SK-N-SH (cell line): ENCODE results near the gene KCNJ2.

ENCODE experiments used
- CHD2 ChIP-seq: fragments of 150-350 bp; IDR thresholded peaks from 2 replicates; pipeline ENCODE4 v1.6.1; 2018; ENCODE audit warnings: low read length; ENCODE audit not compliant: partially characterized antibody
- CTCF ChIP-seq: fragments of 200-600 bp; sonication (generic); IDR thresholded peaks from 2 replicates; pipeline ENCODE4 v1.6.1; 2017; ENCODE audit warnings: antibody characterized with exemption, mild to moderate bottlenecking, moderate library complexity

- TF ChIP-seq CTCF: no peak
- TF ChIP-seq CHD2: no peak
These were observed 39.7 kb downstream of the KCNJ2 start for GRCh38 chr17:70208825-70209555.
